HFFc6 (cell line): ENCODE results near the gene CD79A. TPM values are rescaled to one million over a fixed set of nuclear protein-coding genes. Genes with fewer than 3 reads are reported as not detected.

Source experiments
- DNase-seq: peaks from one replicate; pipeline ENCODE4 v3.0.0-alpha.2; 2018
- H3K27ac Mint-ChIP-seq: 2 replicates; pipeline ENCODE4 v1.8.0; 2020; ENCODE audit warnings: mild to moderate bottlenecking, mixed read lengths
- H3K27me3 Mint-ChIP-seq: 2 replicates; pipeline ENCODE4 v1.8.0; 2021; ENCODE audit warnings: mild to moderate bottlenecking, moderate library complexity, mixed read lengths; ENCODE audit not compliant: insufficient read depth
- H3K36me3 Mint-ChIP-seq: 2 replicates; pipeline ENCODE4 v1.8.0; 2021; ENCODE audit warnings: low read depth, mixed read lengths
- H3K4me1 Mint-ChIP-seq: 2 replicates; pipeline ENCODE4 v1.8.0; 2020; ENCODE audit warnings: low read depth, mixed read lengths
- H3K4me3 Mint-ChIP-seq: 2 replicates; pipeline ENCODE4 v1.8.0; 2020; ENCODE audit warnings: mild to moderate bottlenecking, moderate library complexity, mixed read lengths
- H3K9me3 Mint-ChIP-seq: 2 replicates; pipeline ENCODE4 v1.8.0; 2020; ENCODE audit warnings: mild to moderate bottlenecking, mixed read lengths
- CTCF ChIP-seq: fragments of 200-600 bp; sonication (generic); IDR thresholded peaks from 2 replicates; pipeline ENCODE4 v1.5.0; 2021; ENCODE audit warnings: antibody characterized with exemption, mild to moderate bottlenecking
- total RNA-seq, 6 experiments: library from RNA; stranded (reverse); fragmentation: NEBNext Ultra II Directional; extraction: Animal tissue kit (Norgen Biotek cat#: 25700); gene quantifications; 2 replicates in 1 of 6; 3 replicates in 5 of 6; pipeline ENCODE4 v1.2.3, GENCODE V29; 2021

CD79A gene
- total RNA-seq, 6 experiments from 2014 or later: 0.23 to 0.62 (median 0.35) TPM; not detected in 2

GRCh38 chr19:41922585-41922984, 45.5 kb downstream of the CD79A start:
- no peaks in the 10 kb centered on the region for H3K4me1 Mint-ChIP-seq
- H3K27ac Mint-ChIP-seq: no peak overlapping the region
- DNase-seq: no peak
- no peaks in the 10 kb centered on the region for H3K36me3 Mint-ChIP-seq
- peaks cover 20% of the 10 kb centered on the region for H3K27me3 Mint-ChIP-seq
- no peak for TF ChIP-seq CTCF
- no peaks in the 10 kb centered on the region for H3K9me3 Mint-ChIP-seq
- H3K4me3 Mint-ChIP-seq: no peak overlapping the region

- no peak overlapping the region for H3K4me3 Mint-ChIP-seq
- no peaks in the 10 kb centered on the region for H3K9me3 Mint-ChIP-seq
- H3K4me1 Mint-ChIP-seq: no peaks in the 10 kb centered on the region
- no peak overlapping the region for H3K27ac Mint-ChIP-seq
- TF ChIP-seq CTCF: no peak
- DNase-seq: no peak
- H3K36me3 Mint-ChIP-seq: no peaks in the 10 kb centered on the region
- H3K27me3 Mint-ChIP-seq: peaks cover 21% of the 10 kb centered on the region
These were observed 46.1 kb downstream of the CD79A start for GRCh38 chr19:41923045-41923788.

GRCh38 chr19:41924151-41925145, 47.4 kb downstream of the CD79A start:
- H3K4me1 Mint-ChIP-seq: peaks cover 7% of the 10 kb centered on the region
- no peak for TF ChIP-seq CTCF
- no peak overlapping the region for H3K27ac Mint-ChIP-seq
- peaks cover 30% of the 10 kb centered on the region for H3K27me3 Mint-ChIP-seq
- no peak overlapping the region for H3K4me3 Mint-ChIP-seq
- no peak for DNase-seq
- no peaks in the 10 kb centered on the region for H3K36me3 Mint-ChIP-seq
- no peaks in the 10 kb centered on the region for H3K9me3 Mint-ChIP-seq

- H3K27ac Mint-ChIP-seq: no peak overlapping the region
- TF ChIP-seq CTCF: no peak
- DNase-seq: no peak
- no peak overlapping the region for H3K4me3 Mint-ChIP-seq
- peaks cover 7% of the 10 kb centered on the region for H3K4me1 Mint-ChIP-seq
- H3K36me3 Mint-ChIP-seq: no peaks in the 10 kb centered on the region
- peaks cover 39% of the 10 kb centered on the region for H3K27me3 Mint-ChIP-seq
- H3K9me3 Mint-ChIP-seq: no peaks in the 10 kb centered on the region
These were observed 48.3 kb downstream of the CD79A start for GRCh38 chr19:41925208-41926003.
